Psoas muscle (tissue), 8 donors: Measurements from ENCODE around the gene STAG3. TPM values are rescaled to one million over a fixed set of nuclear protein-coding genes. Genes with fewer than 3 reads are reported as not detected.
A peak's percentile ranks its signal among the peaks of the same experiment; 100 is the strongest.

Experiments
- ATAC-seq, 4 donors: fragments of 200-7000 bp; cut with Tn5 transposase; one replicate each; pipeline ENCODE4 v1.9.1; 2020; ENCODE audit warnings: moderate library complexity in 3 of 4, mild to moderate bottlenecking in 2 of 4
- DNase-seq, 2 donors: peaks; one replicate each; pipeline ENCODE4 v3.0.0-alpha.2; 2020
- H3K27ac ChIP-seq: fragments of 200-600 bp; one replicate; pipeline ENCODE4 v1.8.0; 2022
- H3K27me3 ChIP-seq, 3 donors: fragments of 200-600 bp in 1 of 3; one replicate each; pipeline versions ENCODE4 v1.6.1 to v1.8.0; 2013 to 2022; ENCODE audit warnings: low read length in 2 of 3, mild to moderate bottlenecking in 2 of 3, moderate library complexity in 1 of 3; ENCODE audit not compliant: insufficient read depth in 3 of 3
- H3K36me3 ChIP-seq, 2 donors: fragments of 200-600 bp in 1 of 2; one replicate each; pipeline versions ENCODE4 v1.6.1 to v1.8.0; 2013 to 2022; ENCODE audit warnings: low read depth in 1 of 2, mild to moderate bottlenecking in 1 of 2, moderate library complexity in 1 of 2; ENCODE audit not compliant: insufficient read depth in 1 of 2
- H3K4me1 ChIP-seq: fragments of 200-600 bp; one replicate; pipeline ENCODE4 v1.8.0; 2022
- H3K4me3 ChIP-seq: fragments of 200-600 bp; one replicate; pipeline ENCODE4 v1.8.0; 2022; ENCODE audit warnings: mild to moderate bottlenecking
- H3K9me3 ChIP-seq: fragments of 200-600 bp; one replicate; pipeline ENCODE4 v1.8.0; 2022
- CTCF ChIP-seq: fragments of 200-600 bp; IDR thresholded peaks from one replicate; pipeline ENCODE4 v1.8.0; 2022; ENCODE audit warnings: antibody characterized with exemption
- WGBS, 3 donors: extraction: QIAGEN DNeasy Blood & Tissue Kit; methylation state at CpG; one replicate each; pipeline versions ENCODE4 v1.1.6 to v1.1.7; 2013; 5-methylcytosine and 5-hydroxymethylcytosine counted together
- intact Hi-C, 2 donors: fragments of 100-400 bp; cut with DNase I; formaldehyde crosslinking; loops; one replicate each; pipeline versions ENCODE4 v1.11.0 to v1.14.2; 2022
- polyA plus RNA-seq, 3 donors: library from polyadenylated mRNA; stranded (reverse); fragments of 200-250 nt; gene quantifications; one replicate each; pipeline ENCODE4 v1.2.3, GENCODE V29; 2013
- total RNA-seq, 4 donors: library from RNA; stranded (reverse); fragmentation: NEBNext Ultra II Directional in 2 of 4; extraction: Animal tissue kit (Norgen Biotek cat#: 25700) in 2 of 4; gene quantifications; one replicate each; pipeline versions ENCODE4 v1.2.1 to v1.2.4, GENCODE V29; 2021 to 2023
- donor health status: healthy with polysubstance abuse.
- donor health status: DM: no; HTN: no; CAD: no; lungs with moderate emphysema.
- donor health status: Bipolar disorder and iron deficiency.
- donor health status: healthy.
- donor health status: DM: yes; HTN: yes; CAD: no.
- donor health status: DM: no; HTN: no; CAD: no.
- donor health status: DM: no; HTN: no; CAD: no.
- donor health status: DM: yes; HTN: yes; CAD: no.

The STAG3 gene
- total and polyA plus RNA-seq, 7 donors, result 0.18 to 0.86 (median 0.50) TPM

DNA sequence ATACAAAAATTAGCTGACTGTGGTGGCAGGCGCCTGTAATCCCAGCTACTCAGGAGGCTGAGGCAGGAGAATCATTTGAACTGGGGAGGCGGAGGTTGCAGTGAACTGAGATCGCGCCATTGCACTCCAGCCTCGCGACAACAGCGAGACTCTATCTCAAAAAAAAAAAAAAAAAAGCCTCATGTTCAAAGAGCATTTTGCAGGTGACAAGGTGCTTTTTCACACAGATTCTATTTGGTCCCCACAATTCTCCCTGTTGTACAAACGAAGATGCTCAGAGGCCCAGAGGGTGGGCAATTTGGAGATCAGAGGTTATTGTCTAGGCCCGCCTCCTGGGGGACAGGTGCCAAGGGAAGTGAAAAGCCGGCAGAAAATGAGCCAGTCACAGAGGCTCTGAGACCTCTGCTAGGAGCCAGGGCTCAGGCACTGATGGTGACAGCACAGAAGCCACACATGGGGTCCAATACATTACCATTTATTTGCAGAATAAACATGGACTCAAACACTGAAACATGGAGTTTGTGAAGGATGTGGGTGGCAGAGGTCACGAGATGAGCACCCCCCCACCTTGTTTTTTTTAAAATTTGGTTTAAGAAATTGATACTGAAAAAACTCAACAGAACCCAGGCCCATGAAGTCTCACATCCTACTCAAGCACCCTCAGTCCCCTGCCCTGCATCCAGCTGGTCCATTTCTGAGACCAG is 8.4 kb upstream of the STAG3 start:
- Histone ChIP-seq H3K9me3 (no peaks in the 10 kb centered on the region), H3K27me3 (peaks cover 0 to 58% (median 16%) of the 10 kb centered on the region in 3 donors), H3K4me1 (peaks cover 8% of the 10 kb centered on the region), H3K4me3 (no peak overlapping the region), H3K36me3 (no peaks in the 10 kb centered on the region), H3K27ac (no peak overlapping the region)
- intact Hi-C loops, result no loop called here
- DNase-seq (peak in 1 of 2 donors; percentile 30), ATAC-seq (no peak)
- no peak for TF ChIP-seq CTCF
- WGBS, 3 donors, result 80 to 88% (median 86%) methylated on average over 10 to 11 of the region's 11 CpGs

DNA sequence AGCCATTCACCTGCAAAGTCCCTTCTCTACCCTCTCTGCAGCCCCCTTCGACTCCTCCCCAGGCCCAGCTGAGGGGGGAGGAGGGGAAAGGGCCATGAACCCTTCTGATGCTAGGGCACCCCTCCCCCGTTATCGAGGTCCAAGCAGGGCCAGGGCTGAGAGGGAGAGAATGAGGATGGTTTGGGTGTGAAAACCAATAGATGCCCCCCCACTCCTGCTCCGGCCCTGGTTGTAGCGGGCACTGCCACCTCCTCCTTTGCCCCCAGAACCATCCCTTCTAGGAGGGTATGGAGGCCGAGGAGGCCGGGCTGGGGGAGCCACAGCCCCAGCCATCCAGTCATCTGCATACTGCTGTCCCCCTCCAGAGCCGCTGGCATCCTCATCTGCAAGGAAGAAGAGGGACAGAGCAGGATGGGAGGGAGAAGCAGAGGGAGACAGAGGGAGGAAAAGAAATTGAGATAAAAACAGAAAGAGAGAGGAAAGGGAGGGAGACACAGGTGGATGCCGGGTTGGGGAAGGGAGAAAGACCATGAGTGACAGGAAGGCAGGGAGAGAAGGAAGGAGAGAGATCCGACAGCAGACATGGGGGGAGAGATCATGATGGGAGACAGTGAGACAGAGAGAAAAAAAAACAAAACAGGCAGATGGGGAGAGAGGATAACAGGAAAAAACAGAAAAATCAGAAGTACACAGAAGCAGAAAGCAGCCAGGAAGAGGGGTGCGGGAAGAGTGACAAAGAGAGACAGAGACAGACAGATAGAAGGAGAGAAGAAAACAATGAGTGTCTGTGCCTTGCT is 7.4 kb upstream of the STAG3 start:
- intact Hi-C loops, result no loop called here
- WGBS, 3 donors, result 88 to 92% (median 91%) methylated on average over 11 of the region's 11 CpGs
- peaks cover 0 to 58% (median 16%) of the 10 kb centered on the region in 3 donors for H3K27me3 ChIP-seq
- peak in 1 of 2 donors; percentile 26 for DNase-seq
- no peak overlapping the region for H3K4me3 ChIP-seq
- H3K4me1 ChIP-seq, result peaks cover 8% of the 10 kb centered on the region
- H3K36me3 ChIP-seq, result no peaks in the 10 kb centered on the region
- ATAC-seq, result no peak
- no peaks in the 10 kb centered on the region for H3K9me3 ChIP-seq
- no peak overlapping the region for H3K27ac ChIP-seq
- no peak for TF ChIP-seq CTCF

- peaks cover 0 to 54% (median 15%) of the 10 kb centered on the region in 3 donors for H3K27me3 ChIP-seq
- no peak for ATAC-seq
- TF ChIP-seq CTCF, result no peak
- peak overlapping the region; percentile 45 for H3K4me3 ChIP-seq
- peak in 1 of 2 donors; percentile 45 for DNase-seq
- no peak overlapping the region for H3K27ac ChIP-seq
- WGBS, 3 donors, result 30 to 46% (median 33%) methylated on average over 35 to 61 of the region's 61 CpGs
- peaks cover 8% of the 10 kb centered on the region for H3K4me1 ChIP-seq
- intact Hi-C loops, result no loop called here
- H3K9me3 ChIP-seq, result no peaks in the 10 kb centered on the region
- no peaks in the 10 kb centered on the region for H3K36me3 ChIP-seq
These were observed 6.5 kb upstream of the STAG3 start for GRCh38 chr7:100171087-100171681.

DNA sequence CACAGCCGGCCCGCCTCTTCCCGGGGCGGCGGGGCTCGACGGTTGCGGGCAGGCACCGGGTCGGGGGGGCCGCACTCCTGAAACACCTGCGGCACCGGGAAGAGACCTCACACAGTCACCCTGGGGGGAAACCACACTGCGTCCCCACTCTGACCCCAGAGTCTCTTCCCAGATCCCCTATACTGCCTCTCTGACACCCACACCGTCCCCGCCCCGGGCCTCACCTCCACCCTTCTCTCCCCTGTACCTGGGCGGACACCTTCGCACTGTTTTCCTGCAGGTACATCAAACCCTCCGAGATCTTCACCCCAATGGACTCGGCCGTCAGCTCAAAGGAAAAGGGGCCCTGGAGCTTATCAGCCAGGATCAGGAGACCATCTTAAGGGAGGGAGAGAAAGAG is 5.9 kb upstream of the STAG3 start:
- no peak for TF ChIP-seq CTCF
- Histone ChIP-seq H3K27ac (no peak overlapping the region), H3K4me1 (peaks cover 8% of the 10 kb centered on the region), H3K9me3 (no peaks in the 10 kb centered on the region), H3K36me3 (no peaks in the 10 kb centered on the region), H3K4me3 (peak overlapping the region; percentile 45), H3K27me3 (peaks cover 0 to 48% (median 15%) of the 10 kb centered on the region in 3 donors)
- 47 to 71% (median 60%) methylated on average over 10 to 22 of the region's 22 CpGs for WGBS, 3 donors
- DNase-seq (no peak), ATAC-seq (no peak)
- intact Hi-C loops, result no loop called here
